GM12873 (cell line): ENCODE measurements around the gene DAB1.

Source experiments
- TF ChIP-seq, protein P1 (sequence below): IDR thresholded peaks from 2 replicates; pipeline ENCODE4 v1.5.1; 2012; ENCODE audit warnings: low read depth, mild to moderate bottlenecking, moderate library complexity, low read length, control low read depth; ENCODE audit not compliant: insufficient read depth; ENCODE audit errors: missing control alignments

The DAB1 gene

DNA sequence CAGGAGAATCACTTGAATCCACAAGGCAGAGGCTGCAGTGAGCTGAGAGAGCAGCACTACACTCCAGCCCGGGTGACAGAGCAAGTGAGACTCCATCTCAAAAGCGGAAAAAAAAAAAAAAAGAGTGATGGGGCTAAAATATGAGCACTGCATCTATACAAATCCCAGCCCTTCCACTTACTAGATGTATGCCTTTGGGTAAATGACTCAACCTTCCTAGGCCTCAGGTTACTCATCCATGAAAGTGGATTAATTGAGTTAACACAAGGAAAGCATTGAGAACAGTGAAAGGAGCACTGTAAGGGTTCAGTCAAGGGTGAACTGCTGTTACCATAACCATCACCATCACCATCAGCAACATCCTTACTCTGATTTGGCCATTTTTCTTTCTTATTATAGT is 231.6 kb downstream of the DAB1 start:
- TF ChIP-seq, protein P1, sequence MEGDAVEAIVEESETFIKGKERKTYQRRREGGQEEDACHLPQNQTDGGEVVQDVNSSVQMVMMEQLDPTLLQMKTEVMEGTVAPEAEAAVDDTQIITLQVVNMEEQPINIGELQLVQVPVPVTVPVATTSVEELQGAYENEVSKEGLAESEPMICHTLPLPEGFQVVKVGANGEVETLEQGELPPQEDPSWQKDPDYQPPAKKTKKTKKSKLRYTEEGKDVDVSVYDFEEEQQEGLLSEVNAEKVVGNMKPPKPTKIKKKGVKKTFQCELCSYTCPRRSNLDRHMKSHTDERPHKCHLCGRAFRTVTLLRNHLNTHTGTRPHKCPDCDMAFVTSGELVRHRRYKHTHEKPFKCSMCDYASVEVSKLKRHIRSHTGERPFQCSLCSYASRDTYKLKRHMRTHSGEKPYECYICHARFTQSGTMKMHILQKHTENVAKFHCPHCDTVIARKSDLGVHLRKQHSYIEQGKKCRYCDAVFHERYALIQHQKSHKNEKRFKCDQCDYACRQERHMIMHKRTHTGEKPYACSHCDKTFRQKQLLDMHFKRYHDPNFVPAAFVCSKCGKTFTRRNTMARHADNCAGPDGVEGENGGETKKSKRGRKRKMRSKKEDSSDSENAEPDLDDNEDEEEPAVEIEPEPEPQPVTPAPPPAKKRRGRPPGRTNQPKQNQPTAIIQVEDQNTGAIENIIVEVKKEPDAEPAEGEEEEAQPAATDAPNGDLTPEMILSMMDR = no peak

- TF ChIP-seq, protein P1 = no peak
Observed at GRCh38 chr1:57190898-57191297, 233.0 kb downstream of the DAB1 start.

DNA sequence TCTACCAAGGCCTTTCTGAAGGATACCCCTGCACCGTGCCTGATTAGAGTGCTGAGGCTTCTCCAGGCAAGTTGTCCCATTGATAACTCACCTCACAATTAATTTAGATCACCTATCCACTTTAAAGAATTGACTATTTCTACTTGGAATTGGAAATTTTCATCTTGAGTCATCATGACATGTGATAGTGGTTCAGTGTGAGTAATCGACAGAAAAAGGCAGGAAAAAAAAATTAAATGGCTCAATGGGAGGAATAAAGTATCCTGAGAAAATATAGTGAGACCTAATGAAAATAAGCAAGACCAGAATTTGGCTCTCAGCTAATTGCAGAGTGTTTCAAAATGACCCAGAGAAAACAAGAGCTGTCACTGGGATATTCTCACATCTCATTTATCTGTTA is 235.7 kb downstream of the DAB1 start:
- TF ChIP-seq, protein P1 = no peak

GRCh38 chr1:57186455-57186854 is 237.4 kb downstream of the DAB1 start:
- TF ChIP-seq, protein P1 = no peak

DNA sequence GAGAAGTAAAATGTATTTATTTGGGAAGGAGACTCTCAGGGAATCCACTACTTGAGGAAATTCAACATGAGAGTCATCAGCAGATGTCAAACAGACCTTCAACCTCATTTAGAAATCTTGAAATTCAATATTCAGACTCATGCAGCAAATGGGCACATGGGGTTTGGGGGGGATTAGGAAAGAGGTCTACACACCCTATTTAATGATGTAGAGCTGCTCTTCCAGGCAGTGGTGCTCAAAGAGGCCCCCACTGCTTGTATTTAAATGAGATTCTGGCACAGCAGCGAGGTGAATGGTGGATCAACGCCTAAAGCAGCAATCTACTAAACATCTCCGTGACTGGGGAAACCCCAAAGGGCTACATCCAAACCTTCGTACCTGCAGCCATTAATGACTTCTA is 244.9 kb downstream of the DAB1 start:
- TF ChIP-seq, protein P1 = no peak

DNA sequence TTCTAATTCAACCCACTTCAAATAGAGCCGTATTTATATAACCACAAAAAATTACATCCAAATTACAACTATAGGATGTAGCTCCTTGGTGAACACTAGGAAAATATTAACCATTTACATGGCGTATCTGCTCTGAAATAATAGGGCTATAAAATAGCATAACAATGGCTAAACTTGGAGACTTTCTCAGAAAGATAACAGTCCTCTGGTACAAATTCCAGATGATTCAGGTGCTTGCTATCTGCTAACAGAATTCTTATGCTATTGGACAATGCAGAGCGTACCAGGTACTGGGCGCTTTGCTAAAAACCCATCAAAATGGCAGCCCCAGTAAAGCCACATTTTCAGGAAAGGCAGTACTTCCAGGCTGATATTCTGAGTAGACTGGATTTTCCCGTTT is 248.4 kb downstream of the DAB1 start:
- TF ChIP-seq, protein P1 = no peak

GRCh38 chr1:57172040-57172439 is 251.8 kb downstream of the DAB1 start:
- TF ChIP-seq, protein P1 = no peak
